Keratinocyte (primary cell): ENCODE measurements around the gene GLIPR1L1. TPM values are rescaled to one million over a fixed set of nuclear protein-coding genes. Genes with fewer than 3 reads are reported as not detected.

ENCODE experiments used
- DNase-seq: peaks from one replicate; pipeline ENCODE4 v3.0.0-alpha.2; 2011; ENCODE audit warnings: low read depth, missing footprints, low spot score
- FAIRE-seq: peaks from 2 replicates; lab custom pipeline; 2011; peaks lifted over from hg19 to GRCh38; lab: Jason Lieb, UNC
- H2AFZ ChIP-seq: 2 replicates; pipeline ENCODE4 v1.6.0; 2012; ENCODE audit warnings: low read length, control low read depth, inconsistent platforms; ENCODE audit not compliant: control insufficient read depth
- H3K27ac ChIP-seq: 2 replicates; pipeline ENCODE4 v1.5.1; 2011; ENCODE audit warnings: low read length; ENCODE audit not compliant: control insufficient read depth, insufficient read depth
- H3K27me3 ChIP-seq: 3 replicates; pipeline ENCODE4 v1.6.0; 2011; ENCODE audit warnings: low read length; ENCODE audit not compliant: control insufficient read depth, insufficient read depth; ENCODE audit errors: extremely low read depth
- H3K36me3 ChIP-seq, 2 experiments: 2 replicates in 1 of 2; 3 replicates in 1 of 2; pipeline ENCODE4 v1.5.1; 2011; ENCODE audit warnings: low read length in 2 of 2, mild to moderate bottlenecking in 1 of 2; ENCODE audit not compliant: control insufficient read depth in 2 of 2, insufficient read depth in 2 of 2; ENCODE audit errors: extremely low read depth in 1 of 2
- H3K4me1 ChIP-seq: 3 replicates; pipeline ENCODE4 v1.5.1; 2011; ENCODE audit warnings: low read length; ENCODE audit not compliant: control insufficient read depth, insufficient read depth; ENCODE audit errors: extremely low read depth
- H3K4me2 ChIP-seq: 3 replicates; pipeline ENCODE4 v1.6.0; 2011; ENCODE audit warnings: low read depth, low read length; ENCODE audit not compliant: control insufficient read depth, insufficient read depth; ENCODE audit errors: extremely low read depth
- H3K4me3 ChIP-seq, 3 experiments: fragments of 200-600 bp in 1 of 3; sonication (generic) in 1 of 3; 2 replicates in 2 of 3; 3 replicates in 1 of 3; pipeline ENCODE4 v1.5.1; 2011 to 2016; ENCODE audit warnings: low read length in 3 of 3, mild to moderate bottlenecking in 3 of 3, control low read depth in 2 of 3, inconsistent platforms in 1 of 3, low read depth in 1 of 3, mixed read lengths in 1 of 3, mixed run types in 1 of 3, moderate library complexity in 1 of 3; ENCODE audit not compliant: control insufficient read depth in 2 of 3, insufficient read depth in 2 of 3; ENCODE audit errors: extremely low read depth in 1 of 3
- H3K79me2 ChIP-seq: 2 replicates; pipeline ENCODE4 v1.6.0; 2012; ENCODE audit warnings: low read length; ENCODE audit not compliant: control insufficient read depth, insufficient read depth
- H3K9ac ChIP-seq: 3 replicates; pipeline ENCODE4 v1.6.0; 2011; ENCODE audit warnings: low read length; ENCODE audit not compliant: control insufficient read depth, insufficient read depth; ENCODE audit errors: extremely low read depth
- H3K9me1 ChIP-seq: 3 replicates; pipeline ENCODE4 v1.6.0; 2011; ENCODE audit warnings: low read length; ENCODE audit not compliant: control insufficient read depth, insufficient read depth; ENCODE audit errors: extremely low read depth
- H3K9me3 ChIP-seq: 2 replicates; pipeline ENCODE4 v1.5.1; 2012; ENCODE audit warnings: low read depth, low read length; ENCODE audit not compliant: control insufficient read depth
- H4K20me1 ChIP-seq: 3 replicates; pipeline ENCODE4 v1.6.0; 2011; ENCODE audit warnings: low read length; ENCODE audit not compliant: control insufficient read depth, insufficient read depth; ENCODE audit errors: extremely low read depth
- EZH2 ChIP-seq: IDR thresholded peaks from one replicate; pipeline ENCODE4 v1.6.1; 2012; ENCODE audit warnings: inconsistent platforms, mild to moderate bottlenecking, low read length, moderate library complexity
- dilution Hi-C: fragments of 300-500 bp; cut with MboI; formaldehyde crosslinking; loops from one replicate; pipeline ENCODE4 v1.7.0; 2020; ENCODE audit warnings: low sequenced_read_pairs; ENCODE audit not compliant: extremely low pct_ligation_motif_present
- polyA plus RNA-seq, 5 experiments: library from polyadenylated mRNA; depleted of rRNA in 3 of 5; stranded (reverse) in 3 of 5; stranded (forward) in 1 of 5; unstranded in 1 of 5; fragments of >200 nt; gene quantifications; 1 replicate in 1 of 5; 2 replicates in 3 of 5; 3 replicates in 1 of 5; pipeline versions ENCODE4 v1.2.1 to v1.2.3, GENCODE V29; 2011 to 2012; ENCODE audit warnings: missing spikeins in 2 of 5, low read depth in 1 of 5, low replicate concordance in 1 of 5
- TF ChIP-seq, protein P1 (sequence below), 3 experiments: IDR thresholded peaks in 1 of 3; conservative IDR thresholded peaks in 1 of 3; optimal IDR thresholded peaks in 1 of 3; 2 replicates in 2 of 3; 3 replicates in 1 of 3; pipeline versions ENCODE3 to v1.5.1; 2011; ENCODE audit warnings: low read length in 3 of 3, mild to moderate bottlenecking in 3 of 3, moderate library complexity in 2 of 3, control low read depth in 1 of 3, inconsistent platforms in 1 of 3; ENCODE audit not compliant: insufficient read depth in 2 of 3; ENCODE audit errors: extremely low read depth in 1 of 3

GLIPR1L1 gene
- polyA plus RNA-seq, 1 donor (not counting 4 experiments of a cell fraction or from before 2014, with no cell fraction given) = not detected

- Histone ChIP-seq H3K9ac (no peak overlapping the region), H3K27me3 (no peaks in the 10 kb centered on the region), H3K27ac (no peak overlapping the region), H3K9me3 (peaks cover 2% of the 10 kb centered on the region), H3K36me3 (no peaks in the 10 kb centered on the region), H3K4me2 (no peak overlapping the region), H3K4me3 (no peak overlapping the region), H4K20me1 (no peaks in the 10 kb centered on the region), H3K9me1 (no peaks in the 10 kb centered on the region), H3K4me1 (no peaks in the 10 kb centered on the region), H3K79me2 (no peaks in the 10 kb centered on the region), H2AFZ (no peak overlapping the region)
- no peak for TF ChIP-seq EZH2
- TF ChIP-seq, protein P1, sequence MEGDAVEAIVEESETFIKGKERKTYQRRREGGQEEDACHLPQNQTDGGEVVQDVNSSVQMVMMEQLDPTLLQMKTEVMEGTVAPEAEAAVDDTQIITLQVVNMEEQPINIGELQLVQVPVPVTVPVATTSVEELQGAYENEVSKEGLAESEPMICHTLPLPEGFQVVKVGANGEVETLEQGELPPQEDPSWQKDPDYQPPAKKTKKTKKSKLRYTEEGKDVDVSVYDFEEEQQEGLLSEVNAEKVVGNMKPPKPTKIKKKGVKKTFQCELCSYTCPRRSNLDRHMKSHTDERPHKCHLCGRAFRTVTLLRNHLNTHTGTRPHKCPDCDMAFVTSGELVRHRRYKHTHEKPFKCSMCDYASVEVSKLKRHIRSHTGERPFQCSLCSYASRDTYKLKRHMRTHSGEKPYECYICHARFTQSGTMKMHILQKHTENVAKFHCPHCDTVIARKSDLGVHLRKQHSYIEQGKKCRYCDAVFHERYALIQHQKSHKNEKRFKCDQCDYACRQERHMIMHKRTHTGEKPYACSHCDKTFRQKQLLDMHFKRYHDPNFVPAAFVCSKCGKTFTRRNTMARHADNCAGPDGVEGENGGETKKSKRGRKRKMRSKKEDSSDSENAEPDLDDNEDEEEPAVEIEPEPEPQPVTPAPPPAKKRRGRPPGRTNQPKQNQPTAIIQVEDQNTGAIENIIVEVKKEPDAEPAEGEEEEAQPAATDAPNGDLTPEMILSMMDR (optimal IDR thresholded peaks at IDR 0.05 in 1 of 3, IDR thresholded peaks at IDR 0.05 in 1 of 3, conservative IDR thresholded peaks at IDR 0.05 in 1 of 3; ENCODE audit: extremely low read depth in 1 of 3, insufficient read depth in 2 of 3, low read length in 3 of 3) = no peak
- dilution Hi-C loops = no loop called here
- no peak for DNase-seq
- no peak for FAIRE-seq
Observed at GRCh38 chr12:75354011-75354410, 19.5 kb downstream of the GLIPR1L1 start.

- H3K4me1 ChIP-seq = no peaks in the 10 kb centered on the region
- FAIRE-seq (no peak), DNase-seq (no peak)
- no peaks in the 10 kb centered on the region for H3K9me3 ChIP-seq
- no peak overlapping the region for H3K4me3 ChIP-seq
- TF ChIP-seq EZH2 = no peak
- TF ChIP-seq, protein P1 (optimal IDR thresholded peaks at IDR 0.05 in 1 of 3, IDR thresholded peaks at IDR 0.05 in 1 of 3, conservative IDR thresholded peaks at IDR 0.05 in 1 of 3; ENCODE audit: extremely low read depth in 1 of 3, insufficient read depth in 2 of 3, low read length in 3 of 3) = no peak
- H3K27me3 ChIP-seq = no peaks in the 10 kb centered on the region
- no peak overlapping the region for H3K27ac ChIP-seq
- no peak overlapping the region for H2AFZ ChIP-seq
- no peak overlapping the region for H3K4me2 ChIP-seq
- no peaks in the 10 kb centered on the region for H4K20me1 ChIP-seq
- no peaks in the 10 kb centered on the region for H3K9me1 ChIP-seq
- dilution Hi-C loops = no loop called here
- H3K9ac ChIP-seq = no peak overlapping the region
- no peaks in the 10 kb centered on the region for H3K79me2 ChIP-seq
- no peaks in the 10 kb centered on the region for H3K36me3 ChIP-seq
Observed at GRCh38 chr12:75360920-75361319, 26.4 kb downstream of the GLIPR1L1 start.
